GM23248 (cell line): ENCODE measurements around the gene BCL6B. TPM values are rescaled to one million over a fixed set of nuclear protein-coding genes. Genes with fewer than 3 reads are reported as not detected.

Experiments
- DNase-seq: peaks from one replicate; pipeline ENCODE4 v3.0.0-alpha.2; 2015
- H2AFZ ChIP-seq: fragments of 200-600 bp; sonication (generic); 2 replicates; pipeline ENCODE4 v1.6.1; 2016; ENCODE audit warnings: antibody characterized with exemption
- H3F3A ChIP-seq: fragments of 200-600 bp; sonication (generic); 2 replicates; pipeline ENCODE4 v1.6.1; 2016; ENCODE audit warnings: mild to moderate bottlenecking, antibody characterized with exemption, mixed run types; ENCODE audit not compliant: insufficient read depth
- H3K27ac ChIP-seq: fragments of 200-600 bp; sonication (generic); 2 replicates; pipeline ENCODE4 v1.5.1; 2016; ENCODE audit warnings: mild to moderate bottlenecking
- H3K27me3 ChIP-seq: fragments of 200-600 bp; sonication (generic); replicated peaks from 2 replicates; pipeline ENCODE4 v1.6.1; 2016; ENCODE audit warnings: mild to moderate bottlenecking; ENCODE audit not compliant: insufficient read depth
- H3K36me3 ChIP-seq: fragments of 200-600 bp; sonication (generic); 2 replicates; pipeline ENCODE4 v1.6.1; 2016; ENCODE audit warnings: low read depth, mild to moderate bottlenecking
- H3K4me1 ChIP-seq: fragments of 200-600 bp; sonication (generic); 2 replicates; pipeline ENCODE4 v1.6.1; 2016; ENCODE audit warnings: mild to moderate bottlenecking; ENCODE audit not compliant: insufficient read depth
- H3K4me2 ChIP-seq: fragments of 200-600 bp; sonication (generic); one replicate; pipeline ENCODE4 v1.6.1; 2016; ENCODE audit warnings: mild to moderate bottlenecking; ENCODE audit not compliant: unreplicated experiment
- H3K4me3 ChIP-seq: fragments of 200-600 bp; sonication (generic); 2 replicates; pipeline ENCODE4 v1.5.1; 2016; ENCODE audit warnings: mild to moderate bottlenecking
- H3K79me2 ChIP-seq: fragments of 200-600 bp; sonication (generic); 2 replicates; pipeline ENCODE4 v1.6.1; 2016; ENCODE audit warnings: mild to moderate bottlenecking; ENCODE audit not compliant: insufficient read depth
- H3K9ac ChIP-seq: fragments of 200-600 bp; sonication (generic); 2 replicates; pipeline ENCODE4 v1.6.1; 2016; ENCODE audit warnings: mild to moderate bottlenecking
- H3K9me2 ChIP-seq: fragments of 200-600 bp; sonication (generic); 2 replicates; pipeline ENCODE4 v1.6.1; 2016; ENCODE audit warnings: mixed run types, mild to moderate bottlenecking, moderate library complexity; ENCODE audit not compliant: insufficient read depth
- H3K9me3 ChIP-seq: fragments of 200-600 bp; sonication (generic); one replicate; pipeline ENCODE4 v1.6.1; 2017; ENCODE audit warnings: low read depth
- H4K20me1 ChIP-seq: fragments of 200-600 bp; sonication (generic); 2 replicates; pipeline ENCODE4 v1.6.0; 2016; ENCODE audit not compliant: insufficient read depth
- EZH2 ChIP-seq: fragments of 200-600 bp; sonication (generic); IDR thresholded peaks from 2 replicates; pipeline ENCODE4 v1.6.1; 2018; ENCODE audit warnings: antibody characterized with exemption, mild to moderate bottlenecking; ENCODE audit not compliant: insufficient read depth, poor library complexity, severe bottlenecking
- EZH2phosphoT487 ChIP-seq: fragments of 200-600 bp; sonication (generic); IDR thresholded peaks from 2 replicates; pipeline ENCODE4 v1.6.1; 2018; ENCODE audit warnings: antibody characterized with exemption, moderate library complexity, mild to moderate bottlenecking, low read depth; ENCODE audit not compliant: insufficient read depth
- WGBS, 2 experiments: methylation state at CpG; one replicate each; pipeline ENCODE4 v1.1.6; 2015 to 2017; ENCODE audit warnings: low lambda C conversion rate in 2 of 2, low coverage in 1 of 2; ENCODE audit errors: missing lambda C conversion rate in 2 of 2; 5-methylcytosine and 5-hydroxymethylcytosine counted together
- in situ Hi-C: fragments of 300-500 bp; cut with MboI; formaldehyde crosslinking; loops from 2 replicates; pipeline ENCODE4 v1.15.0; 2020
- polyA plus RNA-seq: library from polyadenylated mRNA; unstranded; fragments of >200 nt; fragmentation: Nextera tagmentation; extraction: Ambion mirVana; gene quantifications from 2 replicates; pipeline ENCODE4 v1.2.1, GENCODE V29; 2016
- total RNA-seq: library from RNA; depleted of rRNA; stranded (reverse); fragments of >200 nt; shearing (Covaris generic); gene quantifications from 2 replicates; pipeline ENCODE4 v1.2.3, GENCODE V29; 2014

Gene BCL6B
- total and polyA plus RNA-seq, 2 experiments from 2014 or later, result not detected

- no peak overlapping the region for H3K9ac ChIP-seq
- peaks cover 20% of the 10 kb centered on the region for H3K79me2 ChIP-seq
- H4K20me1 ChIP-seq, result no peaks in the 10 kb centered on the region
- 74 to 80% methylated on average over 11 of the region's 11 CpGs for WGBS, 2 experiments
- H3K9me3 ChIP-seq, result no peaks in the 10 kb centered on the region
- TF ChIP-seq EZH2, result no peak
- no peak for TF ChIP-seq EZH2phosphoT487
- H3F3A ChIP-seq, result no peaks in the 10 kb centered on the region
- H2AFZ ChIP-seq, result no peak overlapping the region
- H3K4me3 ChIP-seq, result no peak overlapping the region
- no peak overlapping the region for H3K4me2 ChIP-seq
- H3K27ac ChIP-seq, result no peak overlapping the region
- no peaks in the 10 kb centered on the region for H3K9me2 ChIP-seq
- H3K36me3 ChIP-seq, result peaks cover 15% of the 10 kb centered on the region
- no peaks in the 10 kb centered on the region for H3K4me1 ChIP-seq
- no peaks in the 10 kb centered on the region for H3K27me3 ChIP-seq
- no peak for DNase-seq
- in situ Hi-C loops, result no loop called here
Measured at GRCh38 chr17:6998855-6999508, 23.9 kb upstream of the BCL6B start.

- Histone ChIP-seq H3K4me1 (no peaks in the 10 kb centered on the region), H3K27ac (no peak overlapping the region), H3F3A (no peaks in the 10 kb centered on the region), H3K9ac (no peak overlapping the region), H3K9me3 (no peaks in the 10 kb centered on the region), H3K79me2 (peaks cover 31% of the 10 kb centered on the region), H2AFZ (no peak overlapping the region), H4K20me1 (no peaks in the 10 kb centered on the region), H3K27me3 (no peaks in the 10 kb centered on the region), H3K4me3 (no peak overlapping the region), H3K4me2 (no peak overlapping the region), H3K9me2 (no peaks in the 10 kb centered on the region), H3K36me3 (peaks cover 15% of the 10 kb centered on the region)
- DNase-seq, result peak; percentile 32
- WGBS, 2 experiments, result 70 to 76% methylated on average over 10 of the region's 10 CpGs
- in situ Hi-C loops, result loop anchor here (10.0 kb wide), 1 partner anchor 337 kb away; no protein-coding TSS in a partner anchor
- TF ChIP-seq EZH2 (no peak), EZH2phosphoT487 (no peak)
Measured at GRCh38 chr17:7001318-7001961, 21.4 kb upstream of the BCL6B start.

GRCh38 chr17:7002288-7003047, 20.4 kb upstream of the BCL6B start:
- H3K79me2 ChIP-seq, result peaks cover 42% of the 10 kb centered on the region
- in situ Hi-C loops, result loop anchor here (10.0 kb wide), 1 partner anchor 338 kb away; no protein-coding TSS in a partner anchor
- WGBS, 2 experiments, result 88% methylated on average over 6 of the region's 6 CpGs

GRCh38 chr17:7003745-7004144, 19.1 kb upstream of the BCL6B start:
- Histone ChIP-seq H3K9me3 (no peaks in the 10 kb centered on the region), H3K36me3 (peaks cover 15% of the 10 kb centered on the region), H3K27ac (no peak overlapping the region), H3K9me2 (no peaks in the 10 kb centered on the region), H3F3A (no peaks in the 10 kb centered on the region), H4K20me1 (no peaks in the 10 kb centered on the region), H3K4me1 (no peaks in the 10 kb centered on the region), H3K9ac (no peak overlapping the region), H3K27me3 (no peaks in the 10 kb centered on the region), H3K79me2 (peaks cover 55% of the 10 kb centered on the region), H3K4me2 (no peak overlapping the region), H3K4me3 (no peak overlapping the region), H2AFZ (no peak overlapping the region)
- 95 to 100% methylated on average over 2 of the region's 2 CpGs for WGBS, 2 experiments
- TF ChIP-seq EZH2phosphoT487 (no peak), EZH2 (no peak)
- DNase-seq, result no peak
- in situ Hi-C loops, result loop anchor here (10.0 kb wide), 1 partner anchor 339 kb away; no protein-coding TSS in a partner anchor

More at GRCh38 chr17:7002288-7003047, 20.4 kb upstream of the BCL6B start:
- Histone ChIP-seq H4K20me1 (no peaks in the 10 kb centered on the region), H3K9me3 (no peaks in the 10 kb centered on the region), H3K36me3 (peaks cover 15% of the 10 kb centered on the region), H3K27ac (no peak overlapping the region), H3K9ac (no peak overlapping the region), H3K4me1 (no peaks in the 10 kb centered on the region), H3K27me3 (no peaks in the 10 kb centered on the region), H3K9me2 (no peaks in the 10 kb centered on the region), H2AFZ (no peak overlapping the region), H3K4me2 (no peak overlapping the region), H3K4me3 (no peak overlapping the region), H3F3A (no peaks in the 10 kb centered on the region)
- no peak for TF ChIP-seq EZH2phosphoT487
- TF ChIP-seq EZH2, result no peak
- no peak for DNase-seq
